ENCODE measurements around the gene XPO1. TPM values are rescaled to one million over a fixed set of nuclear protein-coding genes. Genes with fewer than 3 reads are reported as not detected.

XPO1 gene
- total and polyA plus RNA-seq, 2 of the 4 experiments (the other 2 are of a cell fraction) = 78.5 to 104 TPM

DNA sequence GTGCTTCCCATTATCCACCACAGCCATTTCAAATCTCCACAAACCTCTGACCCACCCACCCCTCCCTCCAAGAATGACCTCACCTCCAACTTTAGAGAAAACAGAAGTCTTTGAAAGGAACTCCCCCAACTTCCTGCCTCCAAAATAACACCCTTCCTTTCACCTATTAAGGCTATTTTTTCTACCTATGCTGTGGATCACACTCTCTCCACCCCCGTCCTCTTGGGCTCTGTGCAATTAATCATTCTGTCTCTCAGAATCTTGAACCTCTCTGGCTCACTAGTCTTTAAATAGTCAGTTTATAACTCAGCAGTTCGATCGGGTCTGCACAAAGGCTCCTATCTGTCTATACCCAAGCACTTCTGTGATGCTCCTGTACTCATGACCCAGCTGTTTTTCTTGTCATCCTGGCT, 37.3 kb upstream of the XPO1 start:
- intact Hi-C loops (cut with micrococcal nuclease) (no loop called here), dilution Hi-C loops (cut with HindIII; ENCODE audit: low sequenced_read_pairs, unreplicated experiment) (no loop called here), in situ Hi-C loops (cut with MboI; ENCODE audit: low sequenced_read_pairs) (no loop called here)
- no peaks in the 10 kb centered on the region for H3K79me1 ChIP-seq (ENCODE audit: low read depth in 1 of 2, low read length in 2 of 2)
- no peak overlapping the region for H3K4ac ChIP-seq (ENCODE audit: low read depth, low read length)
- H3K4me1 ChIP-seq (ENCODE audit: control insufficient read depth, insufficient read depth, low read length) = no peaks in the 10 kb centered on the region
- no peaks in the 10 kb centered on the region for H3K27me3 ChIP-seq (ENCODE audit: control insufficient read depth, insufficient read depth, low read length)
- H2AK5ac ChIP-seq (ENCODE audit: low read depth, low read length) = no peak overlapping the region
- no peak overlapping the region for H2AFZ ChIP-seq (replicated peaks; ENCODE audit: low read length, poor library complexity)
- H3K56ac ChIP-seq (ENCODE audit: extremely low read depth, insufficient read depth, low read length) = no peak overlapping the region
- H3K4me3 ChIP-seq (ENCODE audit: insufficient read depth, low read depth, low read length) = no peak overlapping the region
- no peak overlapping the region for H3K4me2 ChIP-seq (ENCODE audit: low read depth, low read length)
- no peak overlapping the region for H2BK120ac ChIP-seq (ENCODE audit: low read depth, low read length)
- H2BK15ac ChIP-seq (ENCODE audit: low read depth, low read length) = no peak overlapping the region
- no peak for TF ChIP-seq CHD1 (IDR thresholded peaks at IDR 0.05; ENCODE audit: low read depth, low read length)
- TF ChIP-seq, protein P1, sequence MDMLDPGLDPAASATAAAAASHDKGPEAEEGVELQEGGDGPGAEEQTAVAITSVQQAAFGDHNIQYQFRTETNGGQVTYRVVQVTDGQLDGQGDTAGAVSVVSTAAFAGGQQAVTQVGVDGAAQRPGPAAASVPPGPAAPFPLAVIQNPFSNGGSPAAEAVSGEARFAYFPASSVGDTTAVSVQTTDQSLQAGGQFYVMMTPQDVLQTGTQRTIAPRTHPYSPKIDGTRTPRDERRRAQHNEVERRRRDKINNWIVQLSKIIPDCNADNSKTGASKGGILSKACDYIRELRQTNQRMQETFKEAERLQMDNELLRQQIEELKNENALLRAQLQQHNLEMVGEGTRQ (IDR thresholded peaks at IDR 0.05; ENCODE audit: low read depth, low read length) = no peak
- TF ChIP-seq RCOR1 (IDR thresholded peaks at IDR 0.05; ENCODE audit: insufficient replicate concordance, low read length) = no peak
- TF ChIP-seq, protein P2, sequence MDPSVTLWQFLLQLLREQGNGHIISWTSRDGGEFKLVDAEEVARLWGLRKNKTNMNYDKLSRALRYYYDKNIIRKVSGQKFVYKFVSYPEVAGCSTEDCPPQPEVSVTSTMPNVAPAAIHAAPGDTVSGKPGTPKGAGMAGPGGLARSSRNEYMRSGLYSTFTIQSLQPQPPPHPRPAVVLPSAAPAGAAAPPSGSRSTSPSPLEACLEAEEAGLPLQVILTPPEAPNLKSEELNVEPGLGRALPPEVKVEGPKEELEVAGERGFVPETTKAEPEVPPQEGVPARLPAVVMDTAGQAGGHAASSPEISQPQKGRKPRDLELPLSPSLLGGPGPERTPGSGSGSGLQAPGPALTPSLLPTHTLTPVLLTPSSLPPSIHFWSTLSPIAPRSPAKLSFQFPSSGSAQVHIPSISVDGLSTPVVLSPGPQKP (IDR thresholded peaks at IDR 0.05; ENCODE audit: borderline replicate concordance, low read depth, low read length) = no peak
- no peak for TF ChIP-seq RAD21 (IDR thresholded peaks at IDR 0.05; ENCODE audit: low read length)
- TF ChIP-seq, protein P3, sequence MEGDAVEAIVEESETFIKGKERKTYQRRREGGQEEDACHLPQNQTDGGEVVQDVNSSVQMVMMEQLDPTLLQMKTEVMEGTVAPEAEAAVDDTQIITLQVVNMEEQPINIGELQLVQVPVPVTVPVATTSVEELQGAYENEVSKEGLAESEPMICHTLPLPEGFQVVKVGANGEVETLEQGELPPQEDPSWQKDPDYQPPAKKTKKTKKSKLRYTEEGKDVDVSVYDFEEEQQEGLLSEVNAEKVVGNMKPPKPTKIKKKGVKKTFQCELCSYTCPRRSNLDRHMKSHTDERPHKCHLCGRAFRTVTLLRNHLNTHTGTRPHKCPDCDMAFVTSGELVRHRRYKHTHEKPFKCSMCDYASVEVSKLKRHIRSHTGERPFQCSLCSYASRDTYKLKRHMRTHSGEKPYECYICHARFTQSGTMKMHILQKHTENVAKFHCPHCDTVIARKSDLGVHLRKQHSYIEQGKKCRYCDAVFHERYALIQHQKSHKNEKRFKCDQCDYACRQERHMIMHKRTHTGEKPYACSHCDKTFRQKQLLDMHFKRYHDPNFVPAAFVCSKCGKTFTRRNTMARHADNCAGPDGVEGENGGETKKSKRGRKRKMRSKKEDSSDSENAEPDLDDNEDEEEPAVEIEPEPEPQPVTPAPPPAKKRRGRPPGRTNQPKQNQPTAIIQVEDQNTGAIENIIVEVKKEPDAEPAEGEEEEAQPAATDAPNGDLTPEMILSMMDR (conservative IDR thresholded peaks at IDR 0.05; ENCODE audit: low read depth, low read length) = no peak
- no peak for TF ChIP-seq MXI1 (IDR thresholded peaks at IDR 0.05; ENCODE audit: borderline replicate concordance, low read depth, low read length)
- no peak for TF ChIP-seq POLR2A (IDR thresholded peaks at IDR 0.05; ENCODE audit: low read depth, low read length)
- TF ChIP-seq SMC3 (IDR thresholded peaks at IDR 0.05; ENCODE audit: low read depth, low read length) = no peak
- no peak for TF ChIP-seq MAFK (IDR thresholded peaks at IDR 0.05; ENCODE audit: low read depth, low read length)
- ChIA-PET CTCF (interaction anchor here (0.6 kb wide), 1 partner anchor 76 kb away, joined by 4 read pairs; no protein-coding TSS in a partner anchor), POLR2A (ENCODE audit: unreplicated experiment) (interaction anchor here (0.6 kb wide), 1 partner anchor 37 kb away, joined by 5 read pairs; the partner anchor contains the start of gene XPO1)
- no peak overlapping the region for H4K5ac ChIP-seq (ENCODE audit: low read depth, low read length)
- no TSS peak for BruUV-seq (replicated peaks)
- H3K36me3 ChIP-seq (ENCODE audit: control insufficient read depth, insufficient read depth, low read length) = no peaks in the 10 kb centered on the region
- H3K18ac ChIP-seq (ENCODE audit: low read depth, low read length) = no peak overlapping the region
- H4K91ac ChIP-seq (ENCODE audit: insufficient read depth, low read depth, low read length) = no peak overlapping the region
- H4K20me1 ChIP-seq (ENCODE audit: insufficient read depth, low read length) = no peaks in the 10 kb centered on the region
- H2AK9ac ChIP-seq (replicated peaks; ENCODE audit: low read depth, low read length, poor library complexity) = no peak overlapping the region
- no peak overlapping the region for H3K27ac ChIP-seq (ENCODE audit: insufficient read depth, low read length)
- no peak overlapping the region for H2BK20ac ChIP-seq (ENCODE audit: low read depth, low read length)
- H3K14ac ChIP-seq (replicated peaks; ENCODE audit: low read depth, low read length) = no peak overlapping the region
- H4K8ac ChIP-seq (ENCODE audit: low read depth in 2 of 2, low read length in 2 of 2) = no peak overlapping the region
- no peaks in the 10 kb centered on the region for H3K9me3 ChIP-seq (ENCODE audit: control insufficient read depth, insufficient read depth, low read length)
- H3K9me1 ChIP-seq (ENCODE audit: insufficient read depth, low read length) = no peaks in the 10 kb centered on the region
- no peak overlapping the region for H2BK5ac ChIP-seq (ENCODE audit: low read depth, low read length, poor library complexity, severe bottlenecking)
- no peak overlapping the region for H3K23ac ChIP-seq (ENCODE audit: low read depth, low read length)
- WGBS, 2 experiments (ENCODE audit: extremely low coverage in 2 of 2, insufficient read length in 1 of 2) = no CpG with 5 or more reads among the region's 3 CpGs
- H3K9ac ChIP-seq (ENCODE audit: low read depth, low read length) = no peak overlapping the region
- DNase-seq = no peak
- ATAC-seq (ENCODE audit: low read depth) = no peak
